ENCODE measurements around the gene ATP2A3.
"Not testable (repeated sequence)": the region's sequence is repeated elsewhere in the genome, so short reads cannot be mapped to it uniquely, and the experiment has no call there.

ATP2A3 gene

GRCh38 chr17:3991699-3992098 lies 27.5 kb upstream of the ATP2A3 start:
- DNase-seq (ENCODE audit: low spot score); FAIRE-seq: not testable (repeated sequence)

DNA sequence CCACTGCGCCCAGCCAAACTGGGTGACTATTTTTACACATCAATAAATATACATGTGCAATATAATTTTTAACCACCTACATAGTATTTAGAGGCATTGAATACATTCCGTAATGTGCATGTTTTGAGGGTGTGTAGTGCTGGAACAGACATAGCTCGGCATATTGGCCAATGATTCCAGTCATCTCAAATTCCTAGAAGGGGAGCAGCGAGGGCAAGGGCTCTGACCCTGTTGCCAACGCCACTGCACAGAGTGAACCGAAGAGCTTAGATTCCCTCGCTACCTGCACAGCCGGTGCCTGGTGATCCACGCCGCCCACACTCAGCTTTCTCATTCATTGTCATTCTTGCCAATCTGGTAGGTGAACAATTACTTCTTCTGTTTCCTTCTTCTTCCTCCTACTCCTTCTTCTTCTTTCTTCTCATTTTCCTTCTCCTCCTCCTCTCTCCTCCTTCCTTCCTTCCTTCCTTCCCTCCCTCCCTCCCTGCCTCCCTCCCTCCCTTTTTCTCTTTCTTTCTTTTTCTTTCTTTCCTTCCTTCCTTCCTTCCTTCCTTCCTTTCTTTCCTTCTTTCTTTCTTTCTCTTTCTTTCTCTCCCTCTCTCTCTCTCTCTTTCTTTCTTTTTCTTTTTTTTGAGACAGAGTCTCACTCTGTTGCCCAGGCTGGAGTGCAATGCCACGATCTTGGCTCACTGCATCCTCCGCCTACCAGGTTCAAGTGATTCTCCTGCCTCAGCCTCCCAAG lies 26.3 kb upstream of the ATP2A3 start:
- DNase-seq (ENCODE audit: low spot score) (no peak), FAIRE-seq (no peak)

DNA sequence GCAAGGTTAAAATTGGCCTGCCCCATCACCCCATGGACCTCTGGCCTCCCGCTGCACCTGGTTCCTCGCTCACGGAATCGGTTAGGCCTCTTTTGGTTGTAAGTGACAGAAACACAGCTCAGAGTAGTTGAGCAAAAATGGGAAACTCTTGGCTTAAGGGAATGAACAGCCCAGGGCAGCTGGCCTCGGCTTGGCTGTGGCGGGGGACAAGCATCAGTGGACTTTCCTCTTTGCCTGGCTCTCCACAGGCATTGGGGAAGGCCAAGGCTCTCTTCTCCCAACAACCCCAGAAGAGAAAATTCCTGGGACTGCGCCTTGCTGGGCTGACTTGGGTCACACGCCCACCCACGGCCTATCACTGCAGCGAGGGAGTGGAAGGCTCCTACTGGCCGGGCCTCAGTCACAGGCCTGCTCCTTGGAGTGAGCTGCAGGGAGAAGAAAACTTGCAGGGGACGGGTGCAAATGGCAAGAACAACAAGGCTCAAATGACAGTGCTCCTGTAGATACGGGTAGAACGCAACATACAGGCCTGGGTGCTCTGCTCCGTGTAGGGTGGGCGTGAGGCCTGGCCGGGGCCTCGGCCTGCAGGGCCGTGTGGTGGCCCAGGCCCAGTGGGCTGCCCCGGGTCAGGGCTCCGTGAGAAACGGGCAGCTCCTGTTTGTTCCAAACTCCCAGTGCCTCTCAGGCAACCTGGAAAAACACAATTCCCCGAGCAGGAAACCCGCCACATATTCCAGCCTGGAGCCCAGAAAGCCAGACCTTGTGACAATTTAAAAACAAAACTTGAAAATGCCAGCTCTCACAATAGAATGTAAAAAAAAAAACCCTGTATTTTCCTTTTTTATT lies 25.0 kb upstream of the ATP2A3 start:
- no peak for DNase-seq (ENCODE audit: low spot score)
- no peak for FAIRE-seq

DNA sequence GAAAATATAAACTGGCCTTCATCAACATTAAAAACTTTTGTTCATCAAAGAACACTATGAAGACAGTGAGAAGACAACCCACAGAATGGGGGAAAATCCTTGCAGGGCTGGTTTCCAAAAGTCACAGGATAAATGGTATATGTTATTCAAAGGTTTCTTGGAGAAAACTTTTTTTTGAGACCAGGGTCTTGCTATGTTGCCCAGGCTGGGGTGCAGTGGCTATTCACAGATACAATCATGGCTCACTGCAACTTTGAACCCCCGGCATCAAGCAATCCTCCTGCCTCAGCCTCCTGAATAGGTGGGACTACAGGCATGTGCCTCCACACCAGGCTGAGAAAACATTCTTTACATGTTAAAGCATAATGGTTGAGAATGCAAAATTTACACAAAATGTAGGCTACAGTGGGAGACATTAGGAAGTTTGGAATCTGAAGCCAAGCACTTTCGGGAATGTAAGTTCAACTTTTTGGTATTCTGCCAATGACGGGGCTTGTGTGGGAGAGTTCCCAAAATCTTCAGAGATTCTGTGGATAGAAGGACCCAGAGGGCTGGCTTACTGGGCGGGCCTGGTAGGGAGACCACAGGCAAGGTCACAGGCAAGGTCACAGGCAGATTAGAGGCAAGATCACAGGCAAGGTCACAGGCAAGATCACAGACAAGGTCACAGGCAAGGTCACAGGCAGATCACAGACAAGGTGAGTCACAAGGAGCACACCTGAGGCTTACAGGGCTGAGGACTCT lies 24.2 kb upstream of the ATP2A3 start:
- FAIRE-seq (no peak), DNase-seq (ENCODE audit: low spot score) (no peak)

DNA sequence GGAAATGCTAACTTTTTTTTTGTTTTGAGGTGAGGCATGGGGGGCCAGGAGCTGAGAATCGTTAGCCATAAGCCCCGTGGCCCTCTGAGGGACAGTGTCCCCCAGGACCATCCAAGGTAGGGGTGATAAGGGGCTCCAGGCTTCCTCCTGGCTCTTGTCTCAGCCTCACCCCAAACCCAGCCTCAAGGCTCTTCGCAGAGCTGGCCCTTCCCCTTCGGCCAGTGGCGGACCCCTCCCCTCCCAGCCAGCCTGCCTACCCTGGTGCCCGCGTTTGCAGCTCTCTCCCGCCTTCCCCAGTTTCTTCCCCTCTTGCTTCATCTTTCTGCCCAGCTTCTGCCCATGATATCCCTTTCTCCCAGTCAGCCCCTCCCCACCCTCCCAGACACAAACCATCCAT lies 22.7 kb upstream of the ATP2A3 start:
- no peak for FAIRE-seq
- no peak for DNase-seq (ENCODE audit: low spot score)

GRCh38 chr17:3986270-3986938 lies 22.2 kb upstream of the ATP2A3 start:
- DNase-seq (ENCODE audit: low spot score) (no peak), FAIRE-seq (no peak)

GRCh38 chr17:3985846-3986245 lies 21.6 kb upstream of the ATP2A3 start:
- FAIRE-seq (no peak), DNase-seq (ENCODE audit: low spot score) (no peak)

DNA sequence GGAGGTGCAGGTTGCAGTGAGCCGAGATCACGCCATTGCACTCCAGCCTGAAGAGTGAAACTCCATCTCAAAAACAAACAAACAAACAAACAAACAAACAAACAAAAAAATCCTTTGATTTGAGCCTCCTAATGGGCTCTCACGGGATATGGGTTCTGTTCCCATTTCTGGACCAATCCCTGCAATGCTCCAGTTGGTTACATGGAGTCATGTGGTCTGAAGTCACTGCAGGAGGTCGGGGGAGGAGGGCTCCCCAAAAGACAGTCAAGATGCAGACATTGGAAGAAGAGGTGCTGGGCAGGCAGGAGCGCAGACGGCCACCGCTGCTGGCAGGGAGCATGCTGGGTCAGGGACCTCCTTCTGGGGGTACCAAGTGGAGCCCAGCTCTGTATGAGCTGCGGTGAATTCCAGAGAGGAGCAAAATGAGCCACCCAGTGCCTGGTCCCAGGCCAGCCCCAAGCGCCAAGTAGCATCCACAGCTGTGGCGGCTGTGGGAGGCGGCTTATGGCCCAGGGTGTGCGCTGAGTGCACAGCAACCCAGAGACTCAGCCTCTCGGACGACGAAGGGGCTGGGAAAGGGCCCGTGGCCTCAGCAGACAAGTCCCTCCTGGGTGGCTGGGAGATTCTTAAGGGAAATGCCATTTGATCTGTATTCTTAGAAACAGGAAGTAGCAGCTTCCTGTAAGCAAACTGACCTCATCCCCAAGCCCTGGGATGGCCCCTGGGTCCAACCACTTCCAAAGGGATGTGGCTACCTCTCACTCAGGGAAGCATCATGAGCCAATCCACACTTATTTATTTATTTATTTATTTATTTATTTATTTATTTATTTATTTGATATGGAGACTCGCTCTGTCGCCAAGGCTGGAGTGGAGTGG lies 19.6 kb upstream of the ATP2A3 start:
- FAIRE-seq (no peak), DNase-seq (ENCODE audit: low spot score) (no peak)

- no peak for DNase-seq (ENCODE audit: low spot score)
- no peak for FAIRE-seq
These were observed 18.3 kb upstream of the ATP2A3 start for GRCh38 chr17:3982541-3983017.

DNA sequence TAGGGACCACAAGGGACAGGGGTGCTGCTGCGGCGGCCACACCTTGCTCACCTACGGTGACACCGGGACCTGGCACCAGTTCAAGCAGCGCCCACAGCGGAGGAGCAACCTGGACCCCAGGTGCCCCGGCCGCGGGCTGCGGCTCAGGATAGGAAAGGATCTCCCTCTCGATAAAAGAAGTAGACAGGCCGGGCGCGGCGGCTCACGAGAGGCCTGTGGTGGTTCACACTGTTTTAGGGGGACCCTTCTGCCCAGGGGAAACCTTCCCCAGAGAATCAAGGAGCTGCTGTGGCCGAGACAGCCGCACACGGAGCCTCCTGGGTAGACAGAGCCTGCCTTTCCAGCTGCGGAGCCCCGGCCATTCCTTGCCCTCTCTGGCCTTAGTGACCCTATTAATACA lies 17.9 kb upstream of the ATP2A3 start:
- FAIRE-seq (no peak), DNase-seq (ENCODE audit: low spot score) (no peak)

DNA sequence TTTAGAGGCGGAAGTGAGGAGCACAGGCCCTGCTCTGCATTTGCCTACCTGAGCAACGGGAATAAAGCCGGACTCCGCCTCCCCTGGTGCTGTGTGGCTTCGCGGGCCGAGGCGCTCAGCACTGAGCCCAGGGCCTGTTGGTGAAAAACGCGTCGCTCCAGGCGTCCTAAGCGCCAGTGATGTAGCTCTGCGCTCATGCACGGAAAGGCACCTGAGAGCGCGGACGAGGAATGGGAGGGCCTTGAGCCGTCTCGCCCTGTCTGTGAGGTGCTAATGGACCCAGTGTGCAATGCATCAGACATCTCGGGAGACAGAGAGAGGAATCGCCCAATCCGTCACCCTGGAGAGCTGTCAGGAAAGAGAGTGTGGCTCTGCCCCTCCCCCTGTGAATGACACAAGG lies 17.2 kb upstream of the ATP2A3 start:
- FAIRE-seq: no peak
- DNase-seq (ENCODE audit: low spot score): no peak

DNA sequence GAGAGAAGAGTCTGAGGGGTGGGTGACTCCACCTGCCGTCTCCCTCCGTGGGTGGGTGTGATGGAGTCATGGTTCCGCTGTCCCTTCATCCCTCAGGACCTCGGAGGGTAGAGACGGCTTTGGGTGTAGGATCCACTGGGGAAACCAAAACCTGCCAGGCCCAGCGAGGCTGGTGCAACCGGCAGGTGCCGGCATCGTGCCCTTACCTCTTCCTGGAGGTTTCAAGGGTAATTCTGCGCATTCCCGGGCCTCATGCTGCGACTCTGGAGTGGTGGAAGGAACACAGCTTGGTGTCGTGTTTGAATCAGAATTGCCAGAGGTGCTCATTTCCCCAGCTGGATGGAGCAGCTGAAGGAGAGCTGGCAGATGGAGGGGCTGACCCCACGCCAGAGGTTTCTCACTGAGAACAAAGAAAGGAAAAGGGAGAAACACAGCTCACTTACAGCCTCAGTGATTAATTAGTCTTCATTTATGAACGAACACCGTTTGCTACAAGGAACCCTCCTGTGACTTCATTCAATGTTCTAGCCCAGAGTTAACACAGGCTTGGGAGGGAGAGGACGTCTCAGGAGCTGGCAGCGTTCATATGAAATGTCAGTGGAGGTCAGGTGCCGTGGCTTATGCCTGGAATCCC lies 16.3 kb upstream of the ATP2A3 start:
- FAIRE-seq: no peak
- no peak for DNase-seq (ENCODE audit: low spot score)

DNA sequence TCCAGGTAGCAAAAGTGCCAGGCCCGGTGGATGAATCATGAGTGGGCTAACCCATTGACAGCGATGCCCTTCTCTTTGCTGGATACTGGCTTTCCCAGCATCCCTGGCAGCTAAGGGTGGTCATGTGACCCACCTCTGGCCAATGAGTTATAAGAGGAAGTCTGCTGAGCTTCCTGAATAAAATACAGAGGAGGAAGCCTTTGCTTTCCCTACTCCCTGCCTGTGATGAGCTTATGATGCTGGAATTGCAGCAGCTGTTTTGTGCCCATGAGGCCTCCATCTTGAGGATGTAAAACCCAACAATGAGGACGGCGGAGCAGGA lies 15.0 kb upstream of the ATP2A3 start:
- FAIRE-seq (no peak), DNase-seq (ENCODE audit: low spot score) (no peak)

DNA sequence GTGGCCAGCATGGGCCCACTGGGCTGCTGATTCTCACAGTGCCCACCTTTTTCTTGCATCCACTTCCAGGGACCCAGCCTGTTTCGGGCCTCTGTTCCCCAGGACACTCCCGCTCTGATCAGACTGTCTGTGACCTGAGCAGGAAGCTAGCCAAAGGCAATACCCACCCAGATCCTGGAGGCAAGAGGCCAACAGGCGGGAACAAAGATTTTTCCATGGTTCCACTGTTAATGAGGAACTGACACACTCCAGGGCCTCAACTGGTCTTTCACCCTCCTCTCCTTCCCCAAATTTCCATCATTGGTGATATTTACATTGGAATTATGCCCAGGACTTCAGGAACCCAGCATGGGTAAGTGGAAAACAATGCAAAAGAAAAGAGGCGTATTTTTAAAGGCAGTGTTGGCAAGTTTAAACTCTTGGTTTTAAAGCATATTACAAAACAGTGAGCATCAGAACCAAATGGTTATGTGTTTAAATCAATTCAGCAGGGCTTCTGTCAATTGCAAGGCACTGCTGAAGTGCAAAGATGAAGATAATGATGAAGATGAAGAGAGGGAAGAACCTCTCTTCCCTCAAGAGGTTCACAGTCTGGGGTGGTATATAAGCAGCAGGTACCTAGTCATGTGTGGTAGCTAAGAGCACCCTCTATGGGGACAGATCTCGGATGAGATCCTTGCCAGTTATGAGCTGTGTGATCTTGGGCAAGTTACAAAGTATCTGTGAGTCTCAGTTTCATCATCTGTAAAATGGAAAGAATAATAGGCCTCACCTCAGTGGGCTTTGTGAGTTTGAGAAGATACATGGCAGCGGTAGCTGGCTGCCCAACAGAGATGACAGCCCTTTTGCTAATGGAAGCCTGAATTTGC lies 14.4 kb upstream of the ATP2A3 start:
- no peak for FAIRE-seq
- DNase-seq (ENCODE audit: low spot score): no peak

DNA sequence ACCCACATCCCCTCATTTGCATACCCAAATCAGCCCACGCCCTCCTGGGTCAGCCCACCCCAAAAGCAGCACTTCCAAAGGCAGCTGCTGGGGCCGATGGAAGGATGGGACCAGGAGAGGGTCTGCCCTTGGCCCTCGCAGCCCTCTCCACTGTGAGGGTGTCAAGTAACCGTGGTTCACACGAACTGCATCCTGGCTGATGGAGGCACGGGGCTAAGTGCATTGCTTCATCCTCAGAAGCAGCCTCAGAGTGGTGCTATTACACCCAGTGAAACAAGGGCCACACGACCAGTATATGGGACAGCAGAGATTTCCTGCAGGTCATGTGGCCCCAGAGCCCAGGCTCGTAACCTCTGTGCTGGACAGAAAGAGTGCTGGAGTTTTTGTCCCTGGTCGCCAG lies 13.2 kb upstream of the ATP2A3 start:
- no peak for DNase-seq (ENCODE audit: low spot score)
- no peak for FAIRE-seq

DNA sequence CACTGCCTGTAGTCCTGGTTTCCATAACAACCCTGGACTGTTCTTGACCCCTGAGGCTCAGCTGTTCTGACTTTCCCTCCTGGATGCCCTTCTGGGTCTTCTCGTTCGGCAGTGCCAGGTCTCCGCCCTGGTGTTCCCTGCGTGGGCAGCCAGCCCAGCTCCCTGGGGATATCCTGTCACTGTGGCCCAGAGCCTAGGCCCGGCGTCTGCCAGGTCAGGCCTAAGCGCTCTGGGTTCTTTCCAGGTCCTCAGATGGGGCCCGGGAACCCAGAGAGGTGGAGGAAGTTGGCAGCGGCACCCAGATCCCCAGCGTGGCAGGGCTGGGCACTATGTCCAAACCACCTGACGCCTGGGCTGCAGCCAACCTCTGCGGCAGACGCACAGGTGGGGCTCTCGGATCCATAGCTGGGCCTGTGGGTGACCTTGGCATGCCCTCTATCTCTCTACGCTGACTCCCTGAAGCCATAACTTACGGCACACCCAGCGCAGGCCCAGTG lies 12.5 kb upstream of the ATP2A3 start:
- no peak for FAIRE-seq
- DNase-seq (ENCODE audit: low spot score): no peak

- DNase-seq (ENCODE audit: low spot score): no peak
- FAIRE-seq: no peak
These were observed 10.7 kb upstream of the ATP2A3 start for GRCh38 chr17:3974980-3975379.

DNA sequence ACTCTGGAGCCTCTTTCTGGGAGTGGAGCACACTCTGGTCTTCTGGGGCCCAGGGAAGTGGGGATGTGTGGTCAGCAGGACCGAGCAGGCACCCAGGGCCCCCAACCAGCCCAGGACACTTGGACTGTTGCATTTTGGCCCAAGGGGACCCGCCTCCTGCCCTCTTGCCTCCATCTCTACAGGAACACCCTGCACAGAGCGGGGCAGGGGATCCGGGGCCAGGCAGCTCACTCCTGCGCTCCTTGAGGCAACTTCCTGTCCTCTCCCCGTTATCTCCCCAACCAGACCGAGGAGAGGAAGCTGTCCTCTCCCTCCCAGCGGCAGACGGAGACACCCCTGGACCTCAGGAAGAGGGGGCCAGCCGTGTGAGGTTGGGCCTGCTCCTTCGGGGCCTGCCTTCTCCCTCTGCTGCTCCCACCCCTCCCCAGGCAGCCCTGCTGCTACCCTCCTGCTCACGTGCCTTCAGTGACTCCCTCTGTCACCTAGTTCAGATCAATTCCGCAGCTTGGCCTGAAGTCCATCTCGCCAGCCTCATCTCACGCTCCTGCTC lies 10.0 kb upstream of the ATP2A3 start:
- DNase-seq (ENCODE audit: low spot score) (no peak), FAIRE-seq (no peak)
